CD4-positive, alpha-beta T cell (primary cell): Measurements from ENCODE around the gene THSD8. TPM values are rescaled to one million over a fixed set of nuclear protein-coding genes. Genes with fewer than 3 reads are reported as not detected.

Source experiments
- ATAC-seq: fragments of 200-7000 bp; cut with Tn5 transposase; one replicate; pipeline ENCODE4 v1.10.0; 2022; ENCODE audit warnings: mild to moderate bottlenecking; ENCODE audit not compliant: poor library complexity
- CTCF ChIA-PET: fragments of 350-600 bp; sonication (Branson Sonifier 250); formaldehyde crosslinking; loops from one replicate; lab custom pipeline; 2021; ENCODE audit warnings: antibody characterized with exemption, inconsistent platforms; lab: Charles Lee
- POLR2A ChIA-PET: fragments of 350-600 bp; sonication (Branson Sonifier 250); formaldehyde crosslinking; loops from one replicate; lab custom pipeline; 2021; ENCODE audit warnings: antibody characterized with exemption, inconsistent platforms; lab: Charles Lee
- DNase-seq, 14 experiments: peaks; one replicate each; pipeline ENCODE4 v3.0.0-alpha.2; 2013 to 2020; ENCODE audit warnings: mixed read lengths in 2 of 14
- H3K27ac ChIP-seq, 2 donors: one replicate each; pipeline versions ENCODE4 v1.5.1 to v1.7.0; 2013; ENCODE audit warnings: low read length in 2 of 2, low read depth in 1 of 2, mild to moderate bottlenecking in 1 of 2
- H3K27me3 ChIP-seq, 2 experiments: 1 replicate in 1 of 2; 2 replicates in 1 of 2; pipeline versions ENCODE4 v1.6.1 to v1.7.0; 2013; ENCODE audit warnings: low read length in 2 of 2, control low read depth in 1 of 2, mild to moderate bottlenecking in 1 of 2, moderate library complexity in 1 of 2; ENCODE audit not compliant: insufficient read depth in 2 of 2, control insufficient read depth in 1 of 2
- H3K36me3 ChIP-seq: one replicate; pipeline ENCODE4 v1.6.1; 2013; ENCODE audit warnings: low read length, control low read depth; ENCODE audit not compliant: insufficient read depth
- H3K4me1 ChIP-seq: one replicate; pipeline ENCODE4 v1.6.1; 2013; ENCODE audit warnings: low read length, control low read depth; ENCODE audit not compliant: insufficient read depth
- H3K4me3 ChIP-seq: one replicate; pipeline ENCODE4 v1.5.1; 2013; ENCODE audit warnings: mild to moderate bottlenecking, low read length, moderate library complexity
- H3K9me3 ChIP-seq, 2 experiments: 1 replicate in 1 of 2; 2 replicates in 1 of 2; pipeline versions ENCODE4 v1.6.1 to v1.7.0; 2013; ENCODE audit warnings: low read length in 2 of 2, mild to moderate bottlenecking in 2 of 2, control low read depth in 1 of 2, moderate library complexity in 1 of 2; ENCODE audit not compliant: control insufficient read depth in 1 of 2, insufficient read depth in 1 of 2
- H3K27ac Mint-ChIP-seq: one replicate; pipeline ENCODE4 v1.8.0; 2020; ENCODE audit warnings: mixed read lengths
- H3K27me3 Mint-ChIP-seq: one replicate; pipeline ENCODE4 v1.8.0; 2021; ENCODE audit warnings: mixed read lengths
- H3K36me3 Mint-ChIP-seq: one replicate; pipeline ENCODE4 v1.8.0; 2021; ENCODE audit warnings: low read depth, mixed read lengths
- H3K4me1 Mint-ChIP-seq: one replicate; pipeline ENCODE4 v1.8.0; 2021; ENCODE audit warnings: low read depth, mixed read lengths
- H3K4me3 Mint-ChIP-seq: one replicate; pipeline ENCODE4 v1.8.0; 2020; ENCODE audit warnings: mild to moderate bottlenecking, mixed read lengths
- H3K9me3 Mint-ChIP-seq: one replicate; pipeline ENCODE4 v1.8.0; 2020; ENCODE audit warnings: mixed read lengths
- CTCF ChIP-seq: fragments of 200-600 bp; IDR thresholded peaks from one replicate; pipeline ENCODE4 v1.8.0; 2022; ENCODE audit warnings: antibody characterized with exemption, mild to moderate bottlenecking
- intact Hi-C, 2 experiments: fragments of 100-400 bp; cut with DNase I in 1 of 2; cut with micrococcal nuclease in 1 of 2; formaldehyde crosslinking; loops; one replicate each; pipeline versions ENCODE4 v1.15.1 to v1.9.0; 2023 to 2025; cut with DNase I, micrococcal nuclease
- polyA plus RNA-seq, 2 donors: library from polyadenylated mRNA; unstranded; fragments of 120-200 nt; gene quantifications; one replicate each; pipeline ENCODE4 v1.2.1, GENCODE V29; 2013
- total RNA-seq, 174 experiments: library from RNA in 2 of 174; stranded (reverse) in 2 of 174; gene quantifications; one replicate each; pipeline ENCODE4 v1.2.3 and lab custom pipeline; 2021 to 2026

The THSD8 gene
- total RNA-seq (1 to 10 TPM in 1 of 2 experiments, not detected in 1; 1.3 TPM), total RNA-seq (lab: John Stamatoyannopoulos, UW) (0 to 0.46 (median 0) reads per million in 172 experiments)
- polyA plus RNA-seq (2013, experiment 1 of 2): 0.29 TPM
- 2.2 TPM for polyA plus RNA-seq (2013, experiment 2 of 2)

- CTCF ChIA-PET: interaction anchor here (0.7 to 2.6 kb wide), 5 partner anchors 24 to 45 kb away, joined by 3 to 12 read pairs (median 3); no protein-coding TSS in a partner anchor
- Histone ChIP-seq H3K27me3 (no peaks in the 10 kb centered on the region), H3K4me1 (peaks cover 38% of the 10 kb centered on the region), H3K9me3 (no peaks in the 10 kb centered on the region), H3K27ac (peak within 1 kb of the TSS; percentile 36 to 64), H3K4me3 (peak within 1 kb of the TSS; percentile 99), H3K36me3 (peaks cover 22% of the 10 kb centered on the region)
- DNase-seq: peak; percentile 46 to 87 (median 77)
- no peaks in the 10 kb centered on the region for H3K27me3 Mint-ChIP-seq
- no peak for TF ChIP-seq CTCF
- POLR2A ChIA-PET: interaction anchor here (1.0 to 4.2 kb wide), 5 partner anchors 10 to 68 kb away, joined by 4 to 40 read pairs (median 5); partner anchors contain the start of genes JUNB and TRIR
- no peaks in the 10 kb centered on the region for H3K9me3 Mint-ChIP-seq
- peak within 1 kb of the TSS; percentile 61 for H3K27ac Mint-ChIP-seq
- peaks cover 18% of the 10 kb centered on the region for H3K36me3 Mint-ChIP-seq
- H3K4me1 Mint-ChIP-seq: peaks cover 28% of the 10 kb centered on the region
- peak within 1 kb of the TSS; percentile 91 for H3K4me3 Mint-ChIP-seq
- peak; percentile 55 for ATAC-seq
- intact Hi-C loops: loop anchor here in 1 of 2 experiments (10.0 kb wide), 1 partner anchor 133 kb away; the partner anchor contains the start of genes CALR and FARSA
Observed at GRCh38 chr19:12801466-12802266, at the start of gene THSD8, which contains the start of gene PRDX2. Gene THSD8 (plus strand): TSS chr19:12802069. CDS start chr19:12802072, 3 bp downstream. Gene PRDX2 (minus strand): TSS chr19:12801800. CDS start chr19:12801261, 539 bp downstream.

- intact Hi-C loops: no loop called here
- Histone ChIP-seq H3K27ac (no peak overlapping the region), H3K36me3 (no peaks in the 10 kb centered on the region), H3K4me1 (peaks cover 20% of the 10 kb centered on the region), H3K9me3 (no peaks in the 10 kb centered on the region), H3K27me3 (peaks cover 17 to 18% of the 10 kb centered on the region in 2 experiments), H3K4me3 (no peak overlapping the region)
- H3K4me1 Mint-ChIP-seq: peaks cover 4% of the 10 kb centered on the region
- no peak overlapping the region for H3K4me3 Mint-ChIP-seq
- H3K27me3 Mint-ChIP-seq: peaks cover 40% of the 10 kb centered on the region
- H3K9me3 Mint-ChIP-seq: no peaks in the 10 kb centered on the region
- ChIA-PET CTCF (interaction anchor here (1.0 kb wide), 1 partner anchor 38 kb away, joined by 3 read pairs; no protein-coding TSS in a partner anchor), POLR2A (interaction anchor here (0.5 kb wide), 1 partner anchor 12 kb away, joined by 3 read pairs; no protein-coding TSS in a partner anchor)
- no peaks in the 10 kb centered on the region for H3K36me3 Mint-ChIP-seq
- ATAC-seq (no peak), DNase-seq (no peak)
- no peak overlapping the region for H3K27ac Mint-ChIP-seq
- TF ChIP-seq CTCF: no peak
Observed at GRCh38 chr19:12754465-12755196, 47.2 kb upstream of the THSD8 start.
